ENCODE measurements around the gene NDUFA7. TPM values are rescaled to one million over a fixed set of nuclear protein-coding genes. Genes with fewer than 3 reads are reported as not detected.
A peak's percentile ranks its signal among the peaks of the same experiment; 100 is the strongest.

NDUFA7 gene
- polyA plus RNA-seq, 2 of the 4 experiments (the other 2 are of a cell fraction): 29.7 to 40.2 TPM

DNA sequence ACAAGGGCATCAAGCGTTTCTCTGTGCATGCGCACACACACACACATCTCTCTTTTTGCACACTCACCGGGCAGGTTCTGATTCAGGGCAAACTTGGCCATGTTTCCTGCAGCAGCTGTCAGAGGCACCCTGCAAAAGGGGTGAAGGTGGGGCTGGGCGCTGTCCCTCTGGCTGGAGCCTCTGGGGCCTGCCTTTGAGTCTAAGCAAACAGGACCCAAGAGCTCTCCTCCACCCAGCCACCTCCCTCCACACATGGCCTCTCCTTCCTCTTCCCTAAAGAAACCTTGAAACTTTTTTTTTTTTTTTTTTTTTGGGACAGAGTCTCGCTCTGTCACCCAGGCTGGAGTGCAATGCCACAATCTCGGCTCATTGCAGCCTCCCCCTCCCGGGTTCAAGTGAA is 16.6 kb upstream of the NDUFA7 start:
- Histone ChIP-seq H3K4me1 (peaks cover 10% of the 10 kb centered on the region; the same call in 2 of the 3 replicates), H3K9me3 (no peaks in the 10 kb centered on the region), H3K4me2 (no peak overlapping the region), H3K4me3 (no peak overlapping the region), H3K27ac (no peak overlapping the region)
- FAIRE-seq (no peak), ATAC-seq (no peak), DNase-seq (ENCODE audit: low read depth in 1 of 2, low spot score in 1 of 2) (no peak)
- WGBS (ENCODE audit: missing lambda C conversion rate): 74% methylated on average over 7 of the region's 7 CpGs
- ChIA-PET CTCF (no interaction called here), POLR2A (no interaction called here)
- TF ChIP-seq, protein P1, sequence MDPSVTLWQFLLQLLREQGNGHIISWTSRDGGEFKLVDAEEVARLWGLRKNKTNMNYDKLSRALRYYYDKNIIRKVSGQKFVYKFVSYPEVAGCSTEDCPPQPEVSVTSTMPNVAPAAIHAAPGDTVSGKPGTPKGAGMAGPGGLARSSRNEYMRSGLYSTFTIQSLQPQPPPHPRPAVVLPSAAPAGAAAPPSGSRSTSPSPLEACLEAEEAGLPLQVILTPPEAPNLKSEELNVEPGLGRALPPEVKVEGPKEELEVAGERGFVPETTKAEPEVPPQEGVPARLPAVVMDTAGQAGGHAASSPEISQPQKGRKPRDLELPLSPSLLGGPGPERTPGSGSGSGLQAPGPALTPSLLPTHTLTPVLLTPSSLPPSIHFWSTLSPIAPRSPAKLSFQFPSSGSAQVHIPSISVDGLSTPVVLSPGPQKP (IDR thresholded peaks at IDR 0.05; ENCODE audit: low read depth, low read length): no peak
- no peak for TF ChIP-seq ZC3H11A (IDR thresholded peaks at IDR 0.05)

DNA sequence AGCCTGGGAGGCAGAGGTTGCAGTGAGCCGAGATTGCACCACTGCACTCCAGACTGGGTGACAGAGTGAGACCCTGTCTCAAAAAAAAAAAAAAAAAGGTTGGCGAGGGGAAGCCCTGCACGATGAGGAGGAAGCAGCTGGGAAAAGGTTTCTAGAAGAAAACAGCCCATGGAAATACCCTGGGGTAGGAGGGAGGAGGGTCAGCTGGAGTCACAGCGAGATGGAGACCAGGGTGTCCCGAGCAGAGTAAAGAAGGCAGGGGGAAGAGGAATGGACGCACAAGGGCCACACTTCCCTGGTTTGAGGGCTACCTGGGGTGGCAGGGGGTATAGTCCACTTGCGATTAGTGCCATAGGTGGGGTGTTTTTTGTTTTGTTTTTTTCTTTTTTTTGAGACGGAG is 15.5 kb upstream of the NDUFA7 start:
- Histone ChIP-seq H3K4me3 (no peak overlapping the region), H3K27ac (no peak overlapping the region), H3K4me2 (no peak overlapping the region), H3K4me1 (peaks cover 10% of the 10 kb centered on the region; the same call in 2 of the 3 replicates), H3K9me3 (no peaks in the 10 kb centered on the region)
- TF ChIP-seq MAZ (IDR thresholded peaks at IDR 0.05; ENCODE audit: borderline replicate concordance, low read depth, low read length) (no peak), RARB (CRISPR knock-in tag; IDR thresholded peaks at IDR 0.05) (no peak), HEYL (CRISPR knock-in tag; IDR thresholded peaks at IDR 0.05) (no peak), SREBF2 (IDR thresholded peaks at IDR 0.05) (no peak), NFE2L2 (conservative IDR thresholded peaks at IDR 0.05; ENCODE audit: low read length) (no peak), POLR2AphosphoS2 (conservative IDR thresholded peaks at IDR 0.05; ENCODE audit: low read length) (no peak), CEBPB (IDR thresholded peaks at IDR 0.05) (no peak), MYC (IDR thresholded peaks at IDR 0.05; ENCODE audit: borderline replicate concordance, low read length) (no peak), HOXA7 (CRISPR knock-in tag; IDR thresholded peaks at IDR 0.05) (no peak), JUNB (IDR thresholded peaks at IDR 0.05) (no peak), EHMT2 (IDR thresholded peaks at IDR 0.05; ENCODE audit: low read depth) (no peak), FOSL2 (IDR thresholded peaks at IDR 0.05) (no peak), FOSL2 (CRISPR knock-in tag; IDR thresholded peaks at IDR 0.05) (no peak), SMC3 (IDR thresholded peaks at IDR 0.05) (no peak), BHLHE40 (IDR thresholded peaks at IDR 0.05; ENCODE audit: low read depth, low read length) (no peak), MAFK (IDR thresholded peaks at IDR 0.05; ENCODE audit: partially characterized antibody) (no peak)
- TF ChIP-seq, protein P2, sequence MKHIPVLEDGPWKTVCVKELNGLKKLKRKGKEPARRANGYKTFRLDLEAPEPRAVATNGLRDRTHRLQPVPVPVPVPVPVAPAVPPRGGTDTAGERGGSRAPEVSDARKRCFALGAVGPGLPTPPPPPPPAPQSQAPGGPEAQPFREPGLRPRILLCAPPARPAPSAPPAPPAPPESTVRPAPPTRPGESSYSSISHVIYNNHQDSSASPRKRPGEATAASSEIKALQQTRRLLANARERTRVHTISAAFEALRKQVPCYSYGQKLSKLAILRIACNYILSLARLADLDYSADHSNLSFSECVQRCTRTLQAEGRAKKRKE (CRISPR knock-in tag; IDR thresholded peaks at IDR 0.05; ENCODE audit: low read depth): no peak
- FAIRE-seq: no peak
- ChIA-PET POLR2A (interaction anchor here (2.1 to 2.9 kb wide), 2 partner anchors 13 to 27 kb away, joined by 8 to 17 read pairs; partner anchors contain the start of gene ANGPTL4), CTCF (interaction anchor here (0.6 to 4.7 kb wide), 4 partner anchors 11 to 31 kb away, joined by 3 to 29 read pairs (median 10); no protein-coding TSS in a partner anchor)
- ATAC-seq: no peak
- no peak for DNase-seq (ENCODE audit: low read depth in 1 of 2, low spot score in 1 of 2)
- 75% methylated on average over 7 of the region's 8 CpGs for WGBS (ENCODE audit: missing lambda C conversion rate)

DNA sequence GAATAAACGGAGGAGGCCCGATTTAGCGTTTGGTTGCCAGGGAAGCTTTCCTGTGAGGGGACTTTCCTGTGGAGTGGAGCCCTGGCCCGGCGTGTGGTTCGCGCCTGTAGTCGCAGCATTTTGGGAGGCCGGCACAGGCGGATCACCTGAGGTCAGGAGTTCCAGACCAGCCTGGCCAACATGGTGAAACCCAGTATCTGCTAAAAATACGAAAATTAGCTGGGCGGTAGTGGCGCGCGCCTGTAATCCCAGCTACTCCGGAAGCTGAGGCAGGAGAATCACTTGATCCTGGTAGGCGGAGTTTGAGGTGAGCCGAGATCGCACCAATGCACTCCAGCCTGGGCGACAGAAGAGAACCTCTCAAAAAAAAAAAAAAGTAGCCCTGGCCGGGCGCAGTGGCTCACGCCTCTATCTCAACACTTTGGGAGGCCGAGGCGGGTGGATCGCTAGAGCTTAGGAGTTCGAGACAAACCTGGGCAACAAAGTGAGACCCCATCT is 14.9 kb upstream of the NDUFA7 start:
- WGBS (ENCODE audit: missing lambda C conversion rate): 79% methylated on average over 25 of the region's 27 CpGs
- TF ChIP-seq TFCP2L1 (CRISPR knock-in tag; IDR thresholded peaks at IDR 0.05) (no peak), ZC3H11A (IDR thresholded peaks at IDR 0.05) (no peak), PHF8 (IDR thresholded peaks at IDR 0.05; ENCODE audit: borderline replicate concordance, low read depth) (no peak), ZNF302 (CRISPR knock-in tag; IDR thresholded peaks at IDR 0.05) (no peak), CHD4 (IDR thresholded peaks at IDR 0.05; ENCODE audit: borderline replicate concordance) (no peak), GATA3 (IDR thresholded peaks at IDR 0.05; ENCODE audit: borderline replicate concordance) (no peak), RCOR1 (IDR thresholded peaks at IDR 0.05; ENCODE audit: low read depth, low read length) (no peak)
- TF ChIP-seq, protein P3, sequence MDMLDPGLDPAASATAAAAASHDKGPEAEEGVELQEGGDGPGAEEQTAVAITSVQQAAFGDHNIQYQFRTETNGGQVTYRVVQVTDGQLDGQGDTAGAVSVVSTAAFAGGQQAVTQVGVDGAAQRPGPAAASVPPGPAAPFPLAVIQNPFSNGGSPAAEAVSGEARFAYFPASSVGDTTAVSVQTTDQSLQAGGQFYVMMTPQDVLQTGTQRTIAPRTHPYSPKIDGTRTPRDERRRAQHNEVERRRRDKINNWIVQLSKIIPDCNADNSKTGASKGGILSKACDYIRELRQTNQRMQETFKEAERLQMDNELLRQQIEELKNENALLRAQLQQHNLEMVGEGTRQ (IDR thresholded peaks at IDR 0.05): no peak
- TF ChIP-seq, protein P4, sequence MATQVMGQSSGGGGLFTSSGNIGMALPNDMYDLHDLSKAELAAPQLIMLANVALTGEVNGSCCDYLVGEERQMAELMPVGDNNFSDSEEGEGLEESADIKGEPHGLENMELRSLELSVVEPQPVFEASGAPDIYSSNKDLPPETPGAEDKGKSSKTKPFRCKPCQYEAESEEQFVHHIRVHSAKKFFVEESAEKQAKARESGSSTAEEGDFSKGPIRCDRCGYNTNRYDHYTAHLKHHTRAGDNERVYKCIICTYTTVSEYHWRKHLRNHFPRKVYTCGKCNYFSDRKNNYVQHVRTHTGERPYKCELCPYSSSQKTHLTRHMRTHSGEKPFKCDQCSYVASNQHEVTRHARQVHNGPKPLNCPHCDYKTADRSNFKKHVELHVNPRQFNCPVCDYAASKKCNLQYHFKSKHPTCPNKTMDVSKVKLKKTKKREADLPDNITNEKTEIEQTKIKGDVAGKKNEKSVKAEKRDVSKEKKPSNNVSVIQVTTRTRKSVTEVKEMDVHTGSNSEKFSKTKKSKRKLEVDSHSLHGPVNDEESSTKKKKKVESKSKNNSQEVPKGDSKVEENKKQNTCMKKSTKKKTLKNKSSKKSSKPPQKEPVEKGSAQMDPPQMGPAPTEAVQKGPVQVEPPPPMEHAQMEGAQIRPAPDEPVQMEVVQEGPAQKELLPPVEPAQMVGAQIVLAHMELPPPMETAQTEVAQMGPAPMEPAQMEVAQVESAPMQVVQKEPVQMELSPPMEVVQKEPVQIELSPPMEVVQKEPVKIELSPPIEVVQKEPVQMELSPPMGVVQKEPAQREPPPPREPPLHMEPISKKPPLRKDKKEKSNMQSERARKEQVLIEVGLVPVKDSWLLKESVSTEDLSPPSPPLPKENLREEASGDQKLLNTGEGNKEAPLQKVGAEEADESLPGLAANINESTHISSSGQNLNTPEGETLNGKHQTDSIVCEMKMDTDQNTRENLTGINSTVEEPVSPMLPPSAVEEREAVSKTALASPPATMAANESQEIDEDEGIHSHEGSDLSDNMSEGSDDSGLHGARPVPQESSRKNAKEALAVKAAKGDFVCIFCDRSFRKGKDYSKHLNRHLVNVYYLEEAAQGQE (IDR thresholded peaks at IDR 0.05): no peak
- TF ChIP-seq, protein P5, sequence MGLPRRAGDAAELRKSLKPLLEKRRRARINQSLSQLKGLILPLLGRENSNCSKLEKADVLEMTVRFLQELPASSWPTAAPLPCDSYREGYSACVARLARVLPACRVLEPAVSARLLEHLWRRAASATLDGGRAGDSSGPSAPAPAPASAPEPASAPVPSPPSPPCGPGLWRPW (IDR thresholded peaks at IDR 0.05): no peak
- TF ChIP-seq, protein P2 (CRISPR knock-in tag; IDR thresholded peaks at IDR 0.05; ENCODE audit: low read depth): no peak

More for the DNA sequence above, 14.9 kb upstream of the NDUFA7 start:
- Histone ChIP-seq H3K4me2 (peak overlapping the region; percentile 95), H3K4me3 (no peak overlapping the region), H3K4me1 (peaks cover 10% of the 10 kb centered on the region; the same call in 2 of the 3 replicates), H3K27ac (no peak overlapping the region), H3K9me3 (no peaks in the 10 kb centered on the region)
- ATAC-seq: no peak
- CTCF ChIA-PET: interaction anchor here (0.6 to 4.7 kb wide), 8 partner anchors 10 to 171 kb away, joined by 3 to 29 read pairs (median 5); partner anchors contain the start of genes MARCHF2, NDUFA7 and RPS28
- no peak for FAIRE-seq
- POLR2A ChIA-PET: interaction anchor here (0.5 to 2.9 kb wide), 5 partner anchors 13 to 177 kb away, joined by 3 to 20 read pairs (median 8); partner anchors contain the start of genes ANGPTL4, NDUFA7, RPS28 and ZNF414
- no peak for DNase-seq (ENCODE audit: low read depth in 1 of 2, low spot score in 1 of 2)

Measured in A549 (cell line).